Gastroesophageal sphincter (tissue), 4 donors: ENCODE results near the gene ZNF808. TPM values are rescaled to one million over a fixed set of nuclear protein-coding genes. Genes with fewer than 3 reads are reported as not detected.
A peak's percentile ranks its signal among the peaks of the same experiment; 100 is the strongest.
"Not testable (repeated sequence)": the region's sequence is repeated elsewhere in the genome, so short reads cannot be mapped to it uniquely, and the experiment has no call there.

ENCODE experiments used
- ATAC-seq: fragments of 150-250 bp; one replicate; pipeline ENCODE4 v1.9.1; 2016; ENCODE audit warnings: mild to moderate bottlenecking, moderate library complexity
- H3K27ac ChIP-seq, 4 donors: fragments of 200-600 bp; sonication (generic) in 3 of 4; 1 replicate in 3 of 4; 2 replicates in 1 of 4; pipeline ENCODE4 v1.5.1; 2016 to 2019
- H3K27me3 ChIP-seq: fragments of 200-600 bp; sonication (generic); one replicate; pipeline ENCODE4 v1.5.1; 2019
- H3K36me3 ChIP-seq, 2 donors: fragments of 200-600 bp; sonication (generic); one replicate each; pipeline ENCODE4 v1.5.1; 2019; ENCODE audit warnings: control low read depth in 1 of 2
- H3K4me1 ChIP-seq, 3 donors: fragments of 200-600 bp; sonication (generic); 1 replicate in 2 of 3; 2 replicates in 1 of 3; pipeline ENCODE4 v1.5.1; 2016 to 2019; ENCODE audit warnings: control low read depth in 2 of 3
- H3K4me3 ChIP-seq, 2 donors: fragments of 200-600 bp; sonication (generic); one replicate each; pipeline ENCODE4 v1.5.1; 2019; ENCODE audit warnings: mild to moderate bottlenecking in 1 of 2, moderate library complexity in 1 of 2
- H3K9me3 ChIP-seq, 3 donors: fragments of 200-600 bp; sonication (generic); one replicate each; pipeline ENCODE4 v1.5.1; 2017 to 2019; ENCODE audit warnings: control low read depth in 2 of 3
- CTCF ChIP-seq, 4 experiments: fragments of 200-600 bp in 2 of 4; fragments of 450-650 bp in 2 of 4; sonication (generic) in 1 of 4; IDR thresholded peaks; one replicate each; pipeline ENCODE4 v1.5.1; 2017 to 2019; ENCODE audit warnings: antibody characterized with exemption in 4 of 4, mild to moderate bottlenecking in 2 of 4, moderate library complexity in 2 of 4
- EP300 ChIP-seq: sonication (generic); formaldehyde crosslinking; IDR thresholded peaks from one replicate; pipeline ENCODE4 v1.6.1; 2017; ENCODE audit warnings: antibody characterized with exemption, mild to moderate bottlenecking
- POLR2A ChIP-seq, 2 donors: fragments of 450-650 bp; IDR thresholded peaks; one replicate each; pipeline ENCODE4 v1.6.1; 2017; ENCODE audit warnings: antibody characterized with exemption in 2 of 2, mild to moderate bottlenecking in 2 of 2, moderate library complexity in 1 of 2
- POLR2AphosphoS5 ChIP-seq: sonication (generic); formaldehyde crosslinking; IDR thresholded peaks from one replicate; pipeline ENCODE4 v1.6.1; 2017; ENCODE audit warnings: antibody characterized with exemption
- WGBS, 2 donors: methylation state at CpG; one replicate each; pipeline ENCODE4 v1.1.5; 2018; ENCODE audit warnings: low coverage in 1 of 2; 5-methylcytosine and 5-hydroxymethylcytosine counted together
- total RNA-seq, 4 donors: library from RNA; depleted of rRNA; stranded (reverse); fragments of >200 nt; gene quantifications; one replicate each; pipeline ENCODE4 v1.1.0, GENCODE V29; 2016

The ZNF808 gene
- total RNA-seq: 10 to 100 TPM; 13.1 to 33.2 (median 22.2) TPM

GRCh38 chr19:52527134-52527955 lies at the start of gene ZNF808:
ZNF808 (plus strand) TSS chr19:52527668; CDS start chr19:52543285, 15,617 bp downstream.
- Histone ChIP-seq H3K4me1 (peaks cover 0 to 20% (median 7%) of the 10 kb centered on the region in 3 donors), H3K4me3 (peak within 1 kb of the TSS; percentile 75 to 86), H3K36me3 (no peaks in the 10 kb centered on the region), H3K27me3 (no peaks in the 10 kb centered on the region), H3K27ac (peak within 1 kb of the TSS; percentile 80 to 92 (median 86)), H3K9me3 (no peaks in the 10 kb centered on the region)
- ATAC-seq: peak; percentile 97
- TF ChIP-seq EP300 (no peak), CTCF (IDR thresholded peaks at IDR 0.05) (peak in 3 of 4 experiments; percentile 68 to 85 (median 82)), POLR2AphosphoS5 (peak; percentile 79), POLR2A (IDR thresholded peaks at IDR 0.05) (peak in 1 of 2 donors; percentile 9)
- 0 to 1% methylated on average over 3 to 16 of the region's 54 CpGs for WGBS, 2 donors

- Histone ChIP-seq H3K36me3 (peaks cover 0 to 17% of the 10 kb centered on the region in 2 donors), H3K9me3 (peaks cover 0 to 97% (median 0%) of the 10 kb centered on the region in 3 donors)
- not testable (repeated sequence) for H3K27ac ChIP-seq, H3K27me3 ChIP-seq, H3K4me3 ChIP-seq, ATAC-seq, H3K4me1 ChIP-seq
- WGBS, 2 donors: 10 to 37% methylated on average over 3 to 4 of the region's 7 CpGs
Measured at GRCh38 chr19:52484111-52484743, 43.2 kb upstream of the ZNF808 start.

DNA sequence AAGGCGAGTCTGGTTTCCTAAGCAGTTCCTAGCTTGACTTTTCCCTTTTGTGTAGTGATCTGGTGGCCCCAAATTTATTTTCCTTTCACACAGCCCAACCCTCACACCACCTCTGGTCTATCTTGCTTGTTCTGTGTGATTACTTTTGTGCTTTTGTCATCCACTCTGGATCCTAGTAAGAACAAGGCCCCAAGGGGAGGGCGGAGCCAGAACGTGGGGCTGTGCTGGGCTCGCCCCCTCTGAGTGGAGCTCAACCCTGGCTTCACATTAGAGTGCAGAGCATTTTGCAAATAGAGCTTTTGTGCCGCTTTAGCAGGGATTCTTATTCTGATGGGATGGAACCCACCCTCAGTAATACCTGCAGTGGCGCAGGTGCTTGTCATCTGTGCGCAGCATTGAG lies 42.4 kb upstream of the ZNF808 start:
- peaks cover 0 to 17% of the 10 kb centered on the region in 2 donors for H3K36me3 ChIP-seq
- not testable (repeated sequence) for H3K27ac ChIP-seq, ATAC-seq, H3K27me3 ChIP-seq, H3K4me1 ChIP-seq, H3K4me3 ChIP-seq
- H3K9me3 ChIP-seq: peaks cover 0 to 97% (median 0%) of the 10 kb centered on the region in 3 donors
- WGBS, 2 donors: 63 to 82% methylated on average over 3 of the region's 7 CpGs

- ATAC-seq: not testable (repeated sequence)
Measured at GRCh38 chr19:52485561-52486240, 41.8 kb upstream of the ZNF808 start.

GRCh38 chr19:52492201-52492993 lies 35.1 kb upstream of the ZNF808 start:
- TF ChIP-seq EP300: no peak
- no peak for TF ChIP-seq POLR2A (IDR thresholded peaks at IDR 0.05)
- no peak for TF ChIP-seq POLR2AphosphoS5
- no peak for TF ChIP-seq CTCF (IDR thresholded peaks at IDR 0.05)
- WGBS, 2 donors: 13 to 59% methylated on average over 4 to 11 of the region's 37 CpGs
- peaks cover 0 to 77% (median 0%) of the 10 kb centered on the region in 3 donors for H3K9me3 ChIP-seq
- H3K4me3 ChIP-seq: peak overlapping the region; percentile 28 to 39
- no peaks in the 10 kb centered on the region for H3K27me3 ChIP-seq
- peak overlapping the region in 2 of 4 donors; percentile 12 to 32 for H3K27ac ChIP-seq
- peaks cover 0 to 21% of the 10 kb centered on the region in 2 donors for H3K36me3 ChIP-seq
- H3K4me1 ChIP-seq: peaks cover 0 to 7% (median 0%) of the 10 kb centered on the region in 3 donors
- ATAC-seq: no peak

More at GRCh38 chr19:52485561-52486240, 41.8 kb upstream of the ZNF808 start:
- Histone ChIP-seq H3K9me3 (peaks cover 0 to 90% (median 0%) of the 10 kb centered on the region in 3 donors), H3K36me3 (peaks cover 0 to 17% of the 10 kb centered on the region in 2 donors)
- not testable (repeated sequence) for H3K4me3 ChIP-seq, H3K27ac ChIP-seq, H3K27me3 ChIP-seq, H3K4me1 ChIP-seq
- 16 to 17% methylated on average over 5 to 8 of the region's 8 CpGs for WGBS, 2 donors
